ENCODE data around the gene PRAMEF4.
"Not testable (repeated sequence)": the region's sequence is repeated elsewhere in the genome, so short reads cannot be mapped to it uniquely, and the experiment has no call there.

PRAMEF4 gene

DNA sequence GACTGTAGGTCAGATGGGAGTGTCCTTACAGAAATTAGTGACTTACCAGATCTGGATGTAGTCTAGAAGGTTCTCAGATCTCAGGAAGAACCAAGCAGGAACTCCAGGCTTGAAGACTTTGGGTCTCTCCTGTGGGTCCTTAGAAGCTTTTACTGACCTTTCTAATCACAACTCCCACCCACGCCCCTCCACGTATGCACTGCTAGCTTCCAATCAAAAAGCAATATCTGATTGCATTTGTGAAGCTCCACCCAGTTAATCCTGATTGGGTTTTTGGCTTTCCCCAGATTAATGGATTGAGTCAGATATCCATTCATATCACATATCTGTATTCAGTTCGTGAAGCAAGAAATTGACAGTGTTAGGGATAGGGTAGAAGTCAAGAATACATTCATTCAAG is at the start of gene PRAMEF4:
TSS of gene PRAMEF4 (minus strand) at position 101 of the 400 bp plus-strand sequence. CDS start 2,807 bp downstream, outside the sequence.
- DNase-seq (ENCODE audit: low spot score) = not testable (repeated sequence)

DNA sequence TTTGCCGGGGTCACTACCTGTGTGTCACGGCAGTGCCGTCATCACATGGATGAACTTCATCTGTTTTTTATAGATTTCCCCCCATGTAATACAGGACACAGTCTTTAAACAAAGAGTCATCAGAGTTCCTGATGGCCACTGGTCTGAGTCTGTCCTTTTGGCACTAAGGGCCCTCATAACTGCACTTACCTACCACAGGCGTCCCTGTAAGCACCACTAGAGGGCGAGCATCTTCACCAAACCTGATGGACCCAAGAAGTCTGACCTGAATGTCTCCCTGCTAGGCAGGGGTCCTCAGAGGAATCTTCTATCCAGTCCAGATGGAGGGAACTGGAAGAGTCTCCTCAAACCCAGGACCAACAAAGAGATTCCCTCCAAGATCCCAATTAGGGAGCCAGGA is 38.4 kb upstream of the PRAMEF4 start:
- not testable (repeated sequence) for DNase-seq (ENCODE audit: low spot score)

DNA sequence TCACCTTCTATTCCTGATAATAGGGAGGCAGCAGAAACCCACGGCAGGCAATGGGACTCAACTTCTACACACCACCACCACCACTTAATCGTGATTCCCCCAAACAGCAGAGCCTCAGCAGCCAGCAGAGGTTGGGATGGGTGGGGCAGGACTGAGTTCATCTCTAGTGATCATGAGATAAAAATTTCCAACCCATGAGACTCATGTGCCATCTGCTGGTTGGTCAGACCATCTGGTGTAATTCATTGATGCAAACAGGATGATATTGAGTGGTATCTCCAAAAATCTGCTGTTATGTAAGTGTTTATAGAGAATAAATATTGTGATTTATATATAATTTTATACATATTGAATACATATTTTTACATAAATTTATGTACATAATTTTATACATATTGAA is 35.7 kb upstream of the PRAMEF4 start:
- DNase-seq (ENCODE audit: low spot score) = not testable (repeated sequence)

DNA sequence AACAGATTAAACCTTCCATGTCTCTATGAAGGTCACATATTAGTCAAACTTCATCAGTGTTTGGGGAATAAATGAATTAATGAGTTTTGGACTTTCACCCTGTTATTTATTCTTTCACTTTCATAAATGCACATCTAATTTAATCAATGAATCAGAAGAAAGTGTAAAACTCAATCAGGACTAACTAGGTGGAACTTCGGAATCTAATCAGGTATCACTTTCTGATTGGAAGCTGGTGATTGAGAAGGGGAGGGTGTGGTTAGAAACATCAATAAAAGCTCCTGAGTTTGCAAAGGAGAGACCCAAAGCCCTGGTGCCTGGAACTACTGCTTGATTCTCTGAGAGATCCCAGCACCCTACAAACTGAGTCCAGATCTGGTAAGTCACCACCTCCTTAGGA is 30.3 kb upstream of the PRAMEF4 start, which contains the start of gene PRAMEF7:
TSS of gene PRAMEF7 (plus strand) at position 301 of the 400 bp plus-strand sequence. CDS start 1,083 bp downstream, outside the sequence.
- not testable (repeated sequence) for DNase-seq (ENCODE audit: low spot score)

DNA sequence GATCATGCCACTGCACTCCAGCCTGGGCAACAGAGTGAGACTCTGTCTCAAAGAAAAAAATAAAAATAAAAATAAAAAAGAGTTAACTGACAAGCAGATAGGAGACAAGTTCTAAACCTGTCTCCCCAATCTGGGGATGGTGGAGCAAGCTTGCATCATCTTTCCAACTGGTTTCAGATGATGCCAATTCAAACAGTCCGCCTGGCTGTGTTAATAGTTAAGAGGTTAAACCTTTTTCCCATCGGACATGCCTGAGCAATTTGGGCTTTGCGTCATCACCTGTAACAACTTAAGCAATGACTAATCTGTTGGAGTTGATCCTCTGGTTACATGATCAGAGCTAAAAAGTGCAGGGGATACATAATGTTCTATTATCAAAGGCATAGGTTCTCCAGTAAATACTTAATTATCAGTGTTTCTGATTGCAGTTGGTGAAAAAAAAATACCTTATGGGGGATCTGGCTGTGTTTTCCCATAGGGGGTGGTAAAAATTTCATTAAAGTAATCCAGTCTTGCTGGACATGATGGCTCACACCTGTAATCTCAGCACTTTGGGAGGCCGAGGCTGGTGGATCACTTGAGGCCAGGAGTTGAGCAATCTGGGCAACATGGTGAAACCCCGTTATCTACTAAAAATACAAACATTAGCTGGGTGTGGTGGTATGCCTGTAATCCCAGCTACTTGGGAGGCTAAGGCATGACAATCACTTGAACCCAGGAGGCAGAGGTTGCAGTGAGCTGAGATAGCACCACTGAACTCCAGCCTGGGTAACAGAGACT is 18.0 kb upstream of the PRAMEF4 start:
- DNase-seq (ENCODE audit: low spot score) = not testable (repeated sequence)

DNA sequence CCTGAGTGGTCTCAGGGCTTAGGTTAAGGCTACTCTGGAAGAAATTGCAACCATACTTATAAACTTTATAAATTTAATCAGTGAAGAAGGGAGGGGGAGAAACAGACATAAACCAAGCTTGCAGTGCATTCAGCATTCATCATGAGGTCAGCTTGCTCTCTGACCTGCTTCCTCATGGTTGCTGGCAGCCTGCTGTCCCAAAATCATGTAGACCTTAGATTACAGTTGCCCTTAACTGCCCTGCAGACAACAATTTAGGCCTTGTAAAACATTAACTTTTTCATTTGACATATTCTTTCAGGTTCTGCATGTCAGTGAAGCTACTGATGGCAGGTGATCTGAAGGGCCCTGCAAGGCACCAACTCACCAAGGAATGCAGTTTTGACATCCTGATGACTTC is 13.2 kb upstream of the PRAMEF4 start:
- not testable (repeated sequence) for DNase-seq (ENCODE audit: low spot score)

DNA sequence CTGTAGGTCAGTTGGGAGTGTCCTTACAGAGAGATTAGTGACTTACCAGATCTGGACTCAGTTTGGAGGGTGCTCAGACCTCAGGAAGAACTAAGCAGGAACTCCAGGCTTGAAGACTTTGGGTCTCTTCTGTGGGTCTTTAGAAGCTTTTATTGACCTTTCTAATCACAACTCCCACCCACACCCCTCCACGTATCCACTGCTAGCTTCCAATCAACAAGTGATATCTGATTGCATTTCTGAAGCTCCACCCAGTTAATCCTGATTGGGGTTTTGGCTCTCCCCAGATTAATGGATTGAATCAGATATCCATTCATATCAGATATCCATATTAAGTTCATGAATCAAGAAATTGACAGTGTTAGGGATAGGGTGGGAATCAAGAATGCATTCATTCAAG is 12.2 kb upstream of the PRAMEF4 start, which contains the start of gene PRAMEF10:
TSS of gene PRAMEF10 (minus strand) at position 101 of the 400 bp plus-strand sequence. CDS start 2,423 bp downstream, outside the sequence.
- not testable (repeated sequence) for DNase-seq (ENCODE audit: low spot score)

DNA sequence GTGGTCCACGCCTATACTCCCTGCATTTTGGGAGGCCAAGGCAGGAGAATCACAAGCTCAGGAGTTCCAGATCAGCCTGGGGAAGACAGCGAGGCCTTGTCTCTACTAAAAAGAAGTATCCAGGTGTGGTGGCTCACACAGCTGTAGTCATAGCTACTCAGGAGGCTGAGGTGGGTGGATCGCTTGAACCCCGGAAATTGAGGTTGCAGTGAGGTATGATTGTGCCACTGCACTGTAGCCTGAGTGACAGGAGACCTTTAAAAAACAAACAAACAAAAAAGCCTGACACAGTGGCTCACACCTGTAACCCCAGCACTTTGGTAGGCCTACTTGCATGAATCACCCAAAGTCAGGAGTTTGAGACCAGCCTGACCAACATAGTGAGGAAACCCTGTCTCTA is 7.5 kb downstream of the PRAMEF4 start:
- not testable (repeated sequence) for DNase-seq (ENCODE audit: low spot score)

DNA sequence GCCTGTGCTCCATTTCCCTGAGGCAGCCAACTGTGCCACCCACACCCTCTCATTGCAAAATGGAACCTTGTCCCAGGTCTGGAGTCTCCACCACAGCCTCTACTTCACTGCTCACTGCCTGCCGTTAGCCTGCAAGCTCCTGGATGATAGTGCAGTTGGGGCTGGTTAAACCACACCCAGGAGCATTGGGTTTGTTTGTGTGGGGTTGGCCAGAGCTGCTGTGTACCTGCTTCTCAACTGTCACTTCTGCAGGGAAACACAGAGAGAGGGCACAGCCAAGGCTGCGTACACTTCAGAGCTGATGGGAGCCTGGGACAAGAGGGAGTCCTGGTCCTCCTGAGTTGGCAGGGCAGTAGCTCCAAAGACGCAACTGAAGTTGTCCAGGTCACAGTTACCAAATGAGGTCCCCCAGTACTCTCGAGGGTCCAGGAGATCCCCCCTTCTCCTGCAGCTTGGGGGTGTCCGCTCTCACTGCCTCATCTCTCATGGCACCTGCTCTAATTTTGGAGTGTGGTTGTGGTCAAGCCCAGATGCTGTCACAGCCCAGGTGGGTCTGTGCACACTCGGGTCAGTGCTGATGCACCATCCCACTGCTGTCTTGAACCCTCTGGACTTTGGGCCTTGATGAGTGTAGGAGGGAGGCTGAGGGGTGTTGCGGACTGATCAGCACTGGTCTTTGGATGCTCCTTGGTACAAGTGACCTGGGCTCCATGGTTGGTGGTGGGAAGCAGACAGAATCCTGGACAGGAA is 22.7 kb downstream of the PRAMEF4 start:
- DNase-seq (ENCODE audit: low spot score) = not testable (repeated sequence)

DNA sequence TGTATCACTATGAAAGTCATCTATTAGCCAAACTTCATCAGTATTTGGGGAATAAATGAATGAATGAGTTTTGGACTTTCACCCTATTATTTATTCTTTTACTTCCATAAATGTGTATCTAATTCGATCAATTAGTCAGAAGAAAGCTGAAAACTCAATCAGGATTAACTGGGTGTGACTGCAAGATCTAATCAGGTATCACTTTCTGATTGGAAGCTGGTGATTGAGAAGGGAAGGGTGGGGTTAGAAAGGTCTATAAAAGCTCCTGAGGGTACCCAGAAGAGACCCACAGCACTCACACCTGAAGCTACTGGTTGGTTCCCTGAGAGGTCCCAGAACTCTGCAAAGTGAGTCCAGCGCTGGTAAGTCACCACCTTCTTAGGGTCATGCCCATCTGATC is 29.2 kb downstream of the PRAMEF4 start, which contains the start of gene PRAMEF2:
TSS of gene PRAMEF2 (plus strand) at position 301 of the 400 bp plus-strand sequence. CDS start 1,924 bp downstream, outside the sequence.
- DNase-seq (ENCODE audit: low spot score) = not testable (repeated sequence)

DNA sequence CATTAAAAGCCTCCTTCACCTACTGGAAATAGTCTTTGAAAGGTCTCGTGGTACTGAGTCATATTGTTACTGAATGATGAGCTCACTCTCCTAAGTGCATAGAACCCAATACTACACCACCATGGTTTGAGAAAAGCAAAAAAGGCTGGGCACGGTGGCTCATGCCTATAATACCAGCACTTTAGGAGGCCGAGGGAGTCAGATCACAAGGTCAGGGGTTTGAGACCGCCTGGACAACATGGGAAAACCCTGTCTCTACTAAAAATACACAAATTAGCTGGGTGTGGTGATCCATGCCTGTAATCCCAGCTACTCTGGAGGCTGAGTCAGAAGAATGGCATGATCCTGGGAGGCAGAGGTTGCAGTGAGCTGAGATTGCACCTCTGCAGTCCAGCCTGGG is 34.2 kb downstream of the PRAMEF4 start:
- no peak for DNase-seq (ENCODE audit: low spot score)

DNA sequence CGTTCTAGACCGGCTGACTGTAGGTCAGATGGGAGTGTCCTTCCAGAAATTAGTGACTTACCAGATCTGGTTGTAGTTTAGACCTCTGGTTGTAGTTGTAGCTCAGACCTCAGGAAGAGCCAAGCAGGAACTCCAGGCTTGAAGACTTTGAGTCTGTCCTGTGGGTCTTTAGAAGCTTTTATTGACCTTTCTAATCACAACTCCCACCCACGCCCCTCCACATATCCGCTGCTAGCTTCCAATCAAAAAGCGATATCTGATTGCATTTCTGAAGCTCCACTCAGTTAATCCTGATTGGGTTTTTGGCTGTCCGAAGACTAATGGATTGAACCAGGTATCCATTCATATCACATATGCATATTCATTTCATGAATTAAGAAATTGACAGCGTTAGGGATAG is 37.4 kb downstream of the PRAMEF4 start, which contains the start of gene HNRNPCL1:
TSS of gene HNRNPCL1 (minus strand) at position 101 of the 400 bp plus-strand sequence. CDS start 431 bp downstream, outside the sequence.
- not testable (repeated sequence) for DNase-seq (ENCODE audit: low spot score)

DNA sequence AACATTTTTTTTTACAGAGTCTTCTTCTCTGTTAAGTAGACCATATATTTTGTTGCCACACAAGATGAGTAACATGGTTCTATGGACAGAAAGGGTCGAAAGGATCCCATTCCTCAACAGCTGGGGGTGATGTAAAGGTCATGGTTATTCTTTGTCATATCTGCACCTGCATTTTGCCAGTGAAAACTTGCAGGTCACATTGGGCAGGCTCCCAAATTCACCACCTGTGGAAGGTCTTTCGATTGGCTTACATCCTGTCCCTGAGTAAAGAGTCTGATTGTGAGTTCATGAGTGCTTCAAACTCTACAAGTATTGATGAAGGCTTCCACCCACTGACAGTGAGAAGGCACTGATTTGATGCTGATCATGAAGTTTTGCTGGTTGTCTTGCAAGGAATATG is 52.8 kb downstream of the PRAMEF4 start:
- DNase-seq (ENCODE audit: low spot score) = not testable (repeated sequence)

DNA sequence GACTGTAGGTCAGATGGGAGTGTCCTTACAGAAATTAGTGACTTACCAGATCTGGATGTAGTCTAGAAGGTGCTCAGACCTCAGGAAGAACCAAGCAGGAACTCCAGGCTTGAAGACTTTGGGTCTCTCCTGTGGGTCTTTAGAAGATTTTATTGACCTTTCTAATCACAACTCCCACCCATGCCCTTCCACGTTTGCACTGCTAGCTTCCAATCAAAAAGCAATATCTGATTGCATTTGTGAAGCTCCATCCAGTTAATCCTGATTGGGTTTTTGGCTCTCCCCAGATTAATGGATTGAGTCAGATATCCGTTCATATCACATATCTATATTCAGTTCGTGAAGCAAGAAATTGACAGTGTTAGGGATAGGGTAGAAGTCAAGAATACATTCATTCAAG is 54.7 kb downstream of the PRAMEF4 start, which contains the start of gene PRAMEF11:
TSS of gene PRAMEF11 (minus strand) at position 101 of the 400 bp plus-strand sequence. CDS start 2,621 bp downstream, outside the sequence.
- not testable (repeated sequence) for DNase-seq (ENCODE audit: low spot score)

Data from CD4-positive, alpha-beta T cell treated with Interleukin-2 at 100 ng/mL for 4 hours (primary cell).